Inflammatory macrophage treated with lipopolysaccharide for 1 hour (primary cell): ENCODE results near the gene TRAPPC11.
"Not testable (repeated sequence)": the region's sequence is repeated elsewhere in the genome, so short reads cannot be mapped to it uniquely, and the experiment has no call there.

Source experiments
- DNase-seq, 2 donors: peaks; one replicate each; pipeline ENCODE4 v3.0.0-alpha.2; 2020 to 2022

Gene TRAPPC11

DNA sequence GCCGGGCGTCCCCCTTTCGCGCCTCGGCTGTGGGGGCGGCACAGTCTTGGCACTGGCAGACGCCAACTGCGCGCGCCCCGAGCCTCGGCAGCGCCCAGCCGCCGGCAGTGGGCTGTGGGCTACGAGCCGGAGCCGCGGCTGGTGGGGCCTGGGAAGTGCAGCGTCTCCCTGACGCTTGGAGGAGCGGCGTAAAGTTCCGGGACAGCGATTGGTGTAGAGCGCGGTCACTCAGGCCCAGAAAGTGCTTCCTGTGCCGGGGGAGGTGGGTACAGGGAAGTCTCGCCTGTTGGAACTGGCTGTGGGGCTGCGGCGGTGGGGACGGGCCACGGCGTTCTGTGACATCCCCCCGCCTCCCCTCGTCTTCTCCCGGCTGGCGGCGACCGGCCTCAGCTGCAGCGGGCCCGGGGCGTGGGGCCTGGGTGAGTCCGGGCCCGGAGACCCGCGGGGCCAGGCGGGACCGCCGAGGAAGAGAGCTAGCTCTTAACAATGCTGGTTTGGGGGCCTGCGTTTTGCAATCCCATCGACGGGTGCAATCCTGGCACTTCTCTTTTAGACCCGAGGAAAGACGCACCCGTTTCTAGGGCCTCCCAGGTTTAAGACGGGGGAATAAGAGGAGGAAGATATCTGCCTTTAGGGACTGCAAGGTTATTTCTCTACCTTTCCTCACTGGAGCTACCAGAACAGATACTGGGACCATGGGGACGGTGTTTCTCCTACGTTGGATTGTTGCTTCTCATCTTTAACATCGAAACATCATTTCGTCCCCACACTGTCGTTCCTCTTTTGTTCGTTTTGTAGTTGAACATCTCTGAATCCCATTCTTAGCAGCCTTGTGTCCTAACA lies at the start of gene TRAPPC11, which contains the start of gene RWDD4:
Gene TRAPPC11, plus strand, starts transcription at position 265 of the 843 bp plus-strand sequence. CDS start 4,575 bp downstream, outside the sequence.
Gene RWDD4, minus strand, starts transcription at position 157 of the 843 bp plus-strand sequence. CDS start 233 bp downstream, outside the sequence.
- DNase-seq: peak; percentile 99

DNA sequence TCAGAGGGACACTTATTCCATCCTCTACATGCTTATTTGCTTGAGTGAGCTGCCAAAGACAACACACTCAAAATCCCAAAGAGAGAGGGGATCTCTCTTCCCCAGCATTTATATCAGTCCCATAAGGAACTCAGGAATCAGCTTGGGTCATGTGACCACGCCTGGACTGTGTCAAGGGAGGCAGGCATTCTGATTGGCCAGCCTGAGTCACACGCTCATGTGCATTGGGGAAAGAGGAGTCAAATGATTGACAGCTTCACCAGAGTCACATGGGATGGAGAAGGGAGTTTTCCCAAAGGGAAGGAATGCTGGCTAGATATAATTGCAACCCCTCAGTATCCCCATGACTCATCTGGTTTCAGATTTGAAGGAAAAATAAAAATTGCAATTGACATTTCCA lies 49.1 kb upstream of the TRAPPC11 start:
- peak; percentile 7 to 31 for DNase-seq

DNA sequence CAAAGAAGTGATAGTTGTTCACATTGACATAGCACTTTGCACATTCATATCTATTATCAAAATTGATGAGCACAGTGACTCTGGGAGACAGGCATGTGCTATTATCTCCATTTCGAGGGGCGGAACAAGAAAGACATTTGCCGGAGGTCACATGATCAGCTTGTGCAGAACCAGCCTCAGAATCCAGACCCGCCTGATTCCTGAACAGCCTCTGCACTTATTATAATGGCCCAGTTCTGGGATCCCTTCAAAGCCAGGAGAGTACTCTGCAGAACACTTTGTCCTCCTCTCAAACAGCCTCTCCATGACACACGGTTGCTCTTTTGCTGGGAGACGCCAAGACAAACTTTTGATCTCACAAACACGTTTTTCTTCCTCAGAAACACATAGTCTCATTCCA lies 48.5 kb upstream of the TRAPPC11 start:
- no peak for DNase-seq

DNA sequence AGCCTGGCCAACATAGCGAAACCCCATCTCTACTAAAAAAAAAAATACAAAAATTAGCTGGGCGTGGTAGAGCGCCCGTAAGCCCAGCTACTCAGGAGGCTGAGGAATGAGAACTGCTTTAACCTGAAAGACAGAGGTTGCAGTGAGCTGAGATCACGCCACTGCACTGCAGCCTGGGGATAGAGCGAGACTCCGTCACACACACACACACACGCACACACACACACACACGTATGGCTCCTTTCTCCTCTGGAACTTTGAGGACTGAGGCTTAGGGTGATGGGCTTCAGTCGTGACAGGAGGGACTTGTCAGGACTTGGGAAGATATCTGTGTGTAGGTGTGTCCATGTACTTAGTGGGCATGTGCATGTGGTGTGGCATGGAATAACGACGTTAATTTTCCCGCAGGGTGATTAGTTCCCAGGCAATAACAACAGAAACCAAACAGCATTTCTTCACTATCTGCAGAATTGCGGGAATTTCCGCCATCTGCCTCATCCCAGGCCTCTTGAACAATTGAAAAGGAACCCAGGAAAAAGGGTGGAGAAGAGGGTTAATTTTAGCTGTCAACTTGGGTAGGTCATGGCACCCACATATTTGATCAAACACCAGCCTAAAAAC lies 47.8 kb upstream of the TRAPPC11 start:
- no peak for DNase-seq

DNA sequence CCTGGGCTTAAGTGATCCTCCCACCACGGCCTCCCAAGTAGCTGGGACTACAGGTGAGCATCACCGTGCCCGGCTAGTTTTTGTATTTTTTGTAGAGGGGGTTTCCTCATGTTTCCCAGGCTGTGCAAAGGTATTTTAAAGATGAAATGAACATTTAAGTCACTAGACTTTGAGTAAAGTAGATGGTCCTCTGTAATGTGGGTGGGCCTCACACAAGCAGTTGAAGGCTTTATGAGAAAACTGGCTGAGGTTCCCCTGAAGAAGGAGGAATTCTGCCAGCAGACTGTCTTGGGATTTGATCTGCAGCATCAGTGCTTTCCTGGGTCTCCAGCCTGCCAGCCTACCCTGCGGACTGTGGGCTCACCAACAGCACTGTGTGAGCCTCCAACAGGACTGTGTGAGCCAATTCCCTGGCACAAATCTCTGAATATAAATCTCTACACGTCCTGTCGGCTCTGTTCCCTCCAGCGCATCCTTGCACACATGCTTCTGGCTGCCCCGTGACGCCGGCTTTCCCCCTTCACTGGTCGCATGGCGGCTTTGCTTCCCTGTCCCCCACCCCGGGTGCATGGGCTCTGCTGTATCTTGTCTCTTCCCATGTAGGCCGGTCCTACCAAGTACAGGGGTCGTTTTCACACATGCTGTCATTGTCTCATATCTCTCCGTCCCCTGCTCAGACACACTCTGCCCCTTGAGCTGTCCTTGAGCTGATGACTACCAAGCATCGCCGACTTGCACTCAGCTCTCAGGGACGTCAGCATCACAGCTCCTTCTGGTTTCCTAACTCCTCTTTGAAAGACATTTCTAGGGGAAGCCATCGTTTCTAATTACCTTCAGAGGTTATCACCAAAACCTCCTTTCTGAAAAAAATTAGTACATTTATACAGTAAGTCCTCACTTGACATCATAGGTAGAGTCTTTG lies 46.5 kb upstream of the TRAPPC11 start:
- no peak for DNase-seq

DNA sequence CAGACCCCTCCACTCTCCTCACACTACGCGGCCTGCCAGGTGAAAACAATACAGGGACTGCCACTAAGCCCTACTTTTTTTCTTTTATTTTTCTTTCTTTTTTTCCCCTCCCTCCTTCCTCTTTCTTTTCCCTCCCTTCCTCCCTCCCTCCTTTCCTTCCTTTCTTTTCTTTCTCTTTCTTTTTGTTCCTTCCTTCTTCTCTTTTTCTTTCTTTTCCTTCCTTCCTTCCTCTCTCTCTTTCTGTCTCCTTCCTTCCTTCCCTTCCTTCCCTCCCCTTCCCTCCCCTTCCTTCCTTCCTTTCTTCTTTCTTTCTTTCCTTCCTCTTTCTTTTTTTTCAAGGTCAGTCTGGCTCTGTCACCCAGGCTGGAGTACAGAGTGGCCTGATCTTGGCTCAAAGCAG lies 42.0 kb upstream of the TRAPPC11 start:
- no peak for DNase-seq

DNA sequence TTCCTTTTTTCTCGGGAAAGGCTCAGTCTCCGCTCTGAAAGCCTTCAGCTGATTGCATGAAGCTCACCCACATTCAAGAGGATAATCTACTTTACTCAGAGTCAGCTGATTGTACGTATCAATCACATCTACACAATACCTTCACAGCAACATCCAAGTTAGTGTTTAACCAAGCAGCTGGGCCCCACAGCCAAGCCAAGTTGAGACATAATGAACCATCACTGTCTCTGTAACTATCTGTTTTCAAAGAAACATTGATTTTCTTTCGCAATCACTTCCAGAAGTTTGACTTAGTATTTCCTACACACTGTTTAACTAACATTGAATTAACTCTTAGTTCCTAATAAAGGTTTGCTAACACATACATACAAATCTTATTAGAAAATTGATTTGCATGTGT lies 40.4 kb upstream of the TRAPPC11 start:
- DNase-seq: no peak

DNA sequence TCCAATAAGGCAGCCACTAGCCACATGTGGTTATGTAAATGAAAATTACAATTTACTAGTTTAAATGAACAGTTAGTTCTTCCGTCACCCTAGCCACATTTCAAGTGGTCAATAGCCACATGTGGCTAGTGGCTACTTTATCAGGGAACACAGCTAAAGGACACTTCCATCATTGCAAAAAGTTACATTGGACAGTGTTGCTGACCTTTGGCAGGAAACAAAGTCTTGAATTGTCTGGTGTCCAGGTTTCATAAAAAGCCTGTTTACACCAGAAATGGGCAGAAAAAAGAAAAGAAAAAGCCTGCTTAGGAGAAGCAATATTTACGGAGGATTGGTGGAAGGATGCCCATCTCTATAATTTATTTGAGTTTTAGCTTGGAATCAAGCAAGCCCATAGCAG lies 38.7 kb upstream of the TRAPPC11 start:
- no peak for DNase-seq

DNA sequence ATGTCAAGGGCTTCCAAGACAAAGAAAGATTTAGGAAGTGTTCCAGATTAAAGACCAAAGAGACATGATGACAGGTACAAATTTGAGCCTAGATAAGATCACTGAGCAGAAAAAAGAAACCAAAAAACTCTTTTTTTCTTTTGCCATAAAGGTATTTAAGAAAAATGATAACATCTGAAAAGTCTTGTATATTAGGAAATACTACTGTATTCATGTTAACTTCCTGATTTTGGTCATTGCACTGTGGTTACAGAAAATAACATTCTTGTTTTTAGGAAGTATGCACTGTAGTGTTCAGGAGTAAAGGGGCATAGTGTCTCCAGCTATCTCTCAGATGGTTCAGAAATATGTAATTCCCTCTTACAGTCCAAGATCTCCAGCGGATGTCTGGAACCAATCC lies 37.2 kb upstream of the TRAPPC11 start:
- peak; percentile 58 to 61 for DNase-seq

DNA sequence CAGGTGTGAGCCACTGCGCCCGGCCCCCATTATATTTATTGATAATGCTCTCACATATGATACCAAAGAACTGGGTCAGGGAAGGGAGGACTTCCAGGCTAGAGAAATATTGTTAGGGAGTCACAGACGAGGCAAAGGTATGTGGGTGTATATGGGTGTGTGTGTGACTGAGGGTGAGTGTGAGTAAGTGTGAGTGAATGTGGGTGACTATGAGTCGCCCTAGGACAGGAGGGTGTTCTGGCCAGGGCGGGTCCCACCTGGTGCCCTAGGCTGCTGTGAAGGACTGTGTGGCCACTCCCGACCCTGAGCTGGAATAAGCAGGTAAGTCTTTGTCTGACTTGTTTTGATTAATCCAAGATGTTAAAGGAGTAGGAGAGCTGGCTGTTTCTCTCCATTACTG lies 34.5 kb upstream of the TRAPPC11 start:
- no peak for DNase-seq

DNA sequence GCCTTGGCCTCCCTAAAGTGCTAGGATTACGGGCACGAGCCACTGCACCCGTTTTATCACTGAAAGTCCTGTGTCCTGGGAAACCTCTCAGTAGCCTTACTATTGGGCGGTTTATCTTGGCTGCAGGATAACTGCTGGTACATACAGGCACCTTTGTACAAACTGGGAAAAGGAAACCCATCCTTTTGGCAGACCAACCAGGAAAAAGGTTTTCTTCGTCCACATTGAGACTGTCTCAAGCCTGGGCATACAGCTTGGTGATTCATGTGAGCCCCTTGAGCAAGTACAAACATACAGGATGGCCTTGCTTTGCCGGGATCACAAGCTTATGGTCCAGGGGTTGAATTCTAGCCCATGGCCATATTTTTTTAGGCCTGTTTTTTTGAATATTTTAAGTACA lies 32.9 kb upstream of the TRAPPC11 start:
- DNase-seq: no peak

DNA sequence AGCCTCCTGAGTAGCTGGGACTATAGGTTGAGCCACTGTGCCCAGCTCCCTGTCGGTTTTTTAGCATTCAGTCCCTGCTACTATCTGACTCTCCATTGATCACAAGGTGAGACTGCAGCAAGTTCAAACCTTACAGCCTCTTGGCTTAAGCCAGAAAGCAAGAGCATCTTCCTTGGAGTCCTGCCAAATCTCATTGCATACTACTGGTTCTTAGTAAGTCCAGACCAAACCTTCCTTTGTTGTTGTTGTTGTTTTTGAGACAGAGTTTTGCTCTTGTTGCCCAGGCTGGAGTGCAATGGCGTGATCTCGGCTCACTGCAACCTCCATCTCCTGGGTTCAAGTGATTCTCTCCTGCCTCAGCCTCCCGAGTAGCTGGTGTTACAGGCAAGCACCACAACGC lies 31.8 kb upstream of the TRAPPC11 start:
- not testable (repeated sequence) for DNase-seq

DNA sequence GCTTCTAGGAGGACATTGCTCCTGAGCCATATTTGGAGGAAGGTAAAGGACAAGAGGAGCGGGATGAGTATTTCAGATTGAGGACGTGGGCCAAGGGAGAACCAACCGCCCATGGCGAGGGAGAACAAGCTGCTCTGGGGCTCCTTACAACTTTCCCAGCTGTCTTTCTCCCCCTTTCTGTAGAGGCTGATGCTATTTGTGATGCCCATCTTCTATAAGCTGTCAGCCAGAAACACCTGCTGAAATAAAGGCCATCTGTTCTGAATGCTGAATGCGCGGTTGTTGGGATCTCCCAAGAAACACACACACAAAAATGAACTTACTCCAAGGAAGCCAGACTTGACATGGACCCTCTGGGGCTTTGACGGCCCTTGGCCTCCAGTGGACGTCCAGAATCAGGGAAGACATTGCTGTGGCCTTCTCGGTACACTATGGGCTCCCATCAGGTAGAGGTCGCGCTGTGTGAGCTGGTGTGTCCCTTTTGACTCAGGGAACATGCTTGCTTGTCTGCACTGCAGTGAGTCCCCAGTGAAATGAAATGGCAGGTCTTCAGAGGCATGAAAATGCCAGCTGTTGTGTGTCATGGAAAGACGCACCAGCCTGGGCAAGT lies 31.0 kb upstream of the TRAPPC11 start:
- DNase-seq: no peak

DNA sequence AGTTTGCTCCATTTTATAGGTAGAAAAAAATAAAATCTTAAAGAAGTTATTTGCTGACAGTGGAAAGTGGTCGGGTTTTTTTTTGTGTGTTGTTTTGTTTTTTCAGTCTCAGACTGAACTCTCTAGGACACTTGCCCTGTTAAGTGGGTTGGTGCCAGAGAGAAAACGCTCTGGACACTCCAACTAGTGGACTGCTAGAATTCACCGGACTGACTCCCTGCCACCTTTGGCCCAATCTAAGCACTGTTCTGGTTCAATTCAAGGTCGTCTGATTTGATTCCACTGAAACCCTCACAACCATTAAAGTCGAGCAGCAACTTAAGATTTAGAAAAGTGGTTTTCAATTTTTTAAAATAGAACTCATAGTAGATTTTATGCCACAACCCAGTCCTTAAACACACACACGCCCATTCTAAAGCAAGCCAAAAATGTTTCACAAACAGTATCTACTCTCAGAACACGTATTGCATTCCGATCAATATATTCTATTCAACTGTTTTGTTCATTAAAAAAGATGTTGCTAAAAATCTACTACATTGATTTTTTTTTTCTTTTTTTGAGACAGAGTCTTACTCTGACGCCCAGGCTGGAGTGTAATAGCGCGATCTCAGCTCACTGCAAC lies 27.4 kb upstream of the TRAPPC11 start:
- no peak for DNase-seq

DNA sequence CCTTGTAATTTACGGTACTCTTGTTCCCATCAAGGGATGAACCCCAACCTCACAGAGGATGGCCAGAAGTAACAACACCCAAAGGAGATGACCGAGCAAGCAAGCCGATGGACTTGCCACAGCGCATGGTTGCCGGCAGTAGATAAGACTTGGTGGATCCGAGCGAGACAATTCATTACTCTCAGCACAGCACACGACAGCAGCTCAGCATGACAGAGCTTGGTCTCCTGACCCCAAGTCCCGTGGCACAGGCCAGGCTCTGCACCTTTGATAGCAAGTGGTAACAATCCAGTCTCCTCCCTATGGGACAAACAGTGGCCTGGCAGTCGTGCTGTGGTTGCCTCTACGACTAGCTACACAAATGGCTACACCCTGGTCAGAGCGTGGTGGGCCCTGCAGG lies 26.4 kb upstream of the TRAPPC11 start:
- DNase-seq: no peak

DNA sequence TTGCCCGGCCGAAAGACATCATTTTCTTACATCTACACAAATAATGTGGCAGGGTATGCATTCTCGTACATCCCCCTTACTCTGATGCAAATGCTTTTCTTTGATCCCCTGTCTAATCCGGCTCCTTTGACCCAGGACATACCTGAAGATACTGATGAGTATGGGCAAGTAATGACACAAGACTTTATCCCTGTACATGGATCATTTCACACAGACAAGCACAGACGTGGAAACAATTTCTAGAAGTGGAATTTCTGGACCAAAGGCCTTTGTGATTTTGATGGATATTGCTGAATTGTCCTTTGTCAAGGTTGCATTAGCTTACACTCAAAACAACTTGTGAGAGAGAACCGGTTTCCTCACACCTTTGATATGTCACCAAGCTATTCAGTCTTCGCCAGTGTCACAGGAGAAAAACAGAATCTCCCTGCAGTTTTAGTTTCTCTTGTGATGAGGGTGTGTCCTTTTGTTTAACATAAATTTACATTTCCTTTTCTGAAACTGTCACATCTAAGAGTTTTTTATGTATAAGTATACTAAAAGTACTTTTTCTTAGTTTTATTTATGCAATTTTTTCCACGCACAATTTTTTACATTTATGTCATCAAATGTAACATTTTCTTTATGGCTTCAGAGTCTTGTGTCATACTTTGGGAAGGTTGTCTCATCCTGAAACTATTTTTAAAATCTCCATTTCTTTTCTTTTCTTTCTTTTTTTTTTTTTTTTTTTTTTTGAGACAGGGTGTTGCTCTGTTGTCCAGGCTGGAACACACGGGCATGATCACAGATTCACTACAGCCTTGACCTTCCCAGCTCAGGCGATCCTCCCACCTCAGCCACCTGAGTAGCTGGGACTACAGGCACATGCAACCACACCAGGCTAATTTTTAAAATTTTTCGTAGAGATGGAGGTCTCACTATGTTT lies 25.4 kb upstream of the TRAPPC11 start:
- DNase-seq: no peak

DNA sequence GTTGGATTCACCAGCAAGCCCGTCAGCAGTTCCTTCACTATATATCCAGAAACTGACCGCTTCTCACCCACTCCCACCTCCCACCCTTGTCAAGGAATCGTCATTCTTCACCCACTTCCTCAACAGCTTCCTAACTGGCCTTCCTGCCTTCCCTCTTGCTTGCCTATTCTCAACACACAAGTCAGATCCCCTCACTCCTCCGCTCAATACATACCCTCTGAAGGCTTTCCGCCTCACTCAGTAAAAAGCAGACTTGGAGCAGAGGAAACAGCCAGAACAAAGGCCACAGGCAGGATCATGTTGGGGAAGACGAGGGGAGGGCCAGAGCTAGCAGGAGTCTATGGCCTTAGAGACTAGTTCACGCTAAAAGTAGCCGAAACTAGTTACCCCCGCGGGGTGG lies 23.8 kb upstream of the TRAPPC11 start:
- DNase-seq: peak; percentile 15 to 29

DNA sequence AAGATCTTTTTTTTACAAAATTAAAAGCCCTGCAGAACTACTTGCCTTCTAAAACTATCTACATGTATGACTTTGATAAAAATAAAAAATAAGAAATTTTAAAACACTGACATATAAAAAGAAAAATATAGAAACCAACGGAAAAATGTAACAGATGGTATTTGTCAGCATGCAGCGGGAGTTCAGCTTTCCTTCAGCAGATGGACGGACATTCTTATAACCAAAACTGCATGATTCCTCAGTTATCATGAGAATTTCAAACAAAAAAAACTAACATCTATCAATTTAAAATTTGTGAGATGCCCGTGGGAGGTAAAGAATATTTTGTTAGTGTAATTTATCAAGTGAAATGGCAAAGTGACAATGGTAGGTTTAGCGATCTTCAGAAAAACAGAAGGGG lies 23.4 kb upstream of the TRAPPC11 start:
- DNase-seq: no peak

DNA sequence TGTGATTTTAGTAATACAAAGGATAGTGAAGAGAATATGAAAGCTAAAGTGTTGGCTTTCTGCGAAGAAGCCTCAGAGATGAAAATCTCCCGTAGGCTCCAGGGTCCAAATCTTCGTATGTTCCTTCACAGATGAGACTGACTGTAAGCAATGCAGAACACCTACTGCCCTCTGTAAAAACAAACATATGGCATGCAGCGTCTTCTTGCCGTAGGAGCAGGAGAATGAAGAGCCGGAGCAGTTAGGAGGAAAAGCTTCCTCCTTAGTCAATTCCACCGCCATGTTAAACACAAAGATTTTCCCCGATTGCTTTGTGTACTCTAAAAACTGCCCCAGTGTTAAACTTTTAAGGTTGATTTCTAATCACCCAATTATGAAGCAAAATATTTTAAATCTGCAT lies 22.6 kb upstream of the TRAPPC11 start:
- no peak for DNase-seq

DNA sequence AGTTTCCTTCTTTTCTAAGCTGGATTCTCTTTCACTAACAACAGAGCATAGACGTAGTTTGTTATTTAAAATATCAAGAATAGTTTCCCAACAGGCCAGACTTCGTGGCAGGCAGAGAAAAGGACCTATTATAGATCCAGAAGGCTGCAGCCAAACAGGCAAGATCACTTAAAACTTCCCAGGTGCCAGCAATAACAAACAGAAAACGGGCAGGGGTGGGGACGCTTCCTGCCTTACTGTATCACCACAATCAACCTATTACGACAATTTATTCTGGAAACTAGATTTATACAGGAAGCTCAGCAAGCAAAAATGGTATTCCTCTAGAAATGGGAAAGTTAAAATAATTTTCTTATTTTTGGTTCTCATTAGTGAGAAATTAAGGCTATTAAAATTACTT lies 22.2 kb upstream of the TRAPPC11 start:
- no peak for DNase-seq

DNA sequence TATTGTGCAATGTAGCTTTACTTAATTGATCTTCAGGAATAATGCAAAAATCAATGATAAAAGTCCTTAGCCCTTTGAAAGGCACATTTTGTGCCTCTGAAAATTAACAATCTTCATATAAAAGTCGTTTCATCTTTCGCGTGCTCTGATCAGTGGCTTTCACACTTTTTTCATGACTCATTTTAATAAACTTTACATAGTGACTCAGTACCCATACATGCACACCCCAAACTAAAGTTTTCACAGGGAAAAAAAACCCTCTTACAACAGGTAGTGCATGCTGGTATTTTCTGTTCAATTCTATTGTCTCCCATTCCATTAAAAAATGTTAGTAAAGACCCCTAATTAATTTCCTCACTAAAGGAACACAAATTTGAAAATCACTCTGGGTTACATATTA lies 21.6 kb upstream of the TRAPPC11 start:
- no peak for DNase-seq
